Lower lobe of right lung (tissue), 2 donors: ENCODE measurements around the gene GLIPR1. TPM values are rescaled to one million over a fixed set of nuclear protein-coding genes. Genes with fewer than 3 reads are reported as not detected.

Experiments
- ATAC-seq, 2 donors: fragments of 200-7000 bp; cut with Tn5 transposase; one replicate each; pipeline ENCODE4 v1.9.1; 2020 to 2022; ENCODE audit warnings: mild to moderate bottlenecking in 2 of 2, moderate library complexity in 2 of 2
- DNase-seq: peaks from one replicate; pipeline ENCODE4 v3.0.0-alpha.2; 2020
- H3K27ac ChIP-seq: fragments of 200-600 bp; one replicate; pipeline ENCODE4 v1.8.0; 2022
- H3K27me3 ChIP-seq: fragments of 200-600 bp; one replicate; pipeline ENCODE4 v1.8.0; 2022; ENCODE audit warnings: low read depth
- H3K36me3 ChIP-seq: fragments of 200-600 bp; one replicate; pipeline ENCODE4 v1.8.0; 2022; ENCODE audit warnings: mild to moderate bottlenecking
- H3K4me1 ChIP-seq: fragments of 200-600 bp; one replicate; pipeline ENCODE4 v1.8.0; 2022
- H3K4me3 ChIP-seq: fragments of 200-600 bp; one replicate; pipeline ENCODE4 v1.8.0; 2022; ENCODE audit warnings: mild to moderate bottlenecking
- H3K9me3 ChIP-seq: fragments of 200-600 bp; one replicate; pipeline ENCODE4 v1.8.0; 2022
- intact Hi-C: fragments of 100-400 bp; cut with DNase I; formaldehyde crosslinking; loops from one replicate; pipeline ENCODE4 v1.11.0; 2022
- total RNA-seq: library from RNA; stranded (reverse); fragmentation: NEBNext Ultra II Directional; extraction: Animal tissue kit (Norgen Biotek cat#: 25700); gene quantifications from one replicate; pipeline ENCODE4 v1.2.1, GENCODE V29; 2021
- TF ChIP-seq, protein P1 (sequence below): fragments of 200-600 bp; IDR thresholded peaks from one replicate; pipeline ENCODE4 v1.8.0; 2022; ENCODE audit warnings: antibody characterized with exemption, mild to moderate bottlenecking
- donor health status: DM: no; HTN: yes; CAD: no; lungs with severe emphysema.

Gene GLIPR1
- total RNA-seq, 1 donor from 2014 or later, result 52.0 TPM

DNA sequence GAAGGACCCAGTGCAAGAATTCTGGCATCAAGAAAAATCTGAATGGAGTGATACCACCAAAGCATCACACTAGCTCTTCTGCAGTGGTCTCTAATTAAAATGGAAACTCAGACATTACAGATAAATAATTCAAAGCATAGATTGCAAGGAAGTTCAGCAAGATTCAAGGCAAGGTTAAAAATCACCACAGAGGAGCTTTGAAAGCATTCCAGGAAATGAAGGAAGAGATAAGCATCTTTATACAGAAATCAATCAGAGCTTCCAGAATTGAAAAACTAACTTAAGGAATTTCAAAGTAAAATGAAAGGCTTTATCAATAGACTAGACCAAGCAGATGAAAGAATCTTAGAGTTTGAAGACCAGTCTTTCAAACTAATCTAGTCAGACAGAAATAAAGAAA is 20.4 kb upstream of the GLIPR1 start:
- Histone ChIP-seq H3K27ac (no peak overlapping the region), H3K4me1 (no peaks in the 10 kb centered on the region), H3K4me3 (no peak overlapping the region), H3K36me3 (no peaks in the 10 kb centered on the region), H3K9me3 (peaks cover 12% of the 10 kb centered on the region), H3K27me3 (no peaks in the 10 kb centered on the region)
- TF ChIP-seq, protein P1, sequence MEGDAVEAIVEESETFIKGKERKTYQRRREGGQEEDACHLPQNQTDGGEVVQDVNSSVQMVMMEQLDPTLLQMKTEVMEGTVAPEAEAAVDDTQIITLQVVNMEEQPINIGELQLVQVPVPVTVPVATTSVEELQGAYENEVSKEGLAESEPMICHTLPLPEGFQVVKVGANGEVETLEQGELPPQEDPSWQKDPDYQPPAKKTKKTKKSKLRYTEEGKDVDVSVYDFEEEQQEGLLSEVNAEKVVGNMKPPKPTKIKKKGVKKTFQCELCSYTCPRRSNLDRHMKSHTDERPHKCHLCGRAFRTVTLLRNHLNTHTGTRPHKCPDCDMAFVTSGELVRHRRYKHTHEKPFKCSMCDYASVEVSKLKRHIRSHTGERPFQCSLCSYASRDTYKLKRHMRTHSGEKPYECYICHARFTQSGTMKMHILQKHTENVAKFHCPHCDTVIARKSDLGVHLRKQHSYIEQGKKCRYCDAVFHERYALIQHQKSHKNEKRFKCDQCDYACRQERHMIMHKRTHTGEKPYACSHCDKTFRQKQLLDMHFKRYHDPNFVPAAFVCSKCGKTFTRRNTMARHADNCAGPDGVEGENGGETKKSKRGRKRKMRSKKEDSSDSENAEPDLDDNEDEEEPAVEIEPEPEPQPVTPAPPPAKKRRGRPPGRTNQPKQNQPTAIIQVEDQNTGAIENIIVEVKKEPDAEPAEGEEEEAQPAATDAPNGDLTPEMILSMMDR, result no peak
- intact Hi-C loops, result no loop called here
- ATAC-seq, result no peak
- no peak for DNase-seq

DNA sequence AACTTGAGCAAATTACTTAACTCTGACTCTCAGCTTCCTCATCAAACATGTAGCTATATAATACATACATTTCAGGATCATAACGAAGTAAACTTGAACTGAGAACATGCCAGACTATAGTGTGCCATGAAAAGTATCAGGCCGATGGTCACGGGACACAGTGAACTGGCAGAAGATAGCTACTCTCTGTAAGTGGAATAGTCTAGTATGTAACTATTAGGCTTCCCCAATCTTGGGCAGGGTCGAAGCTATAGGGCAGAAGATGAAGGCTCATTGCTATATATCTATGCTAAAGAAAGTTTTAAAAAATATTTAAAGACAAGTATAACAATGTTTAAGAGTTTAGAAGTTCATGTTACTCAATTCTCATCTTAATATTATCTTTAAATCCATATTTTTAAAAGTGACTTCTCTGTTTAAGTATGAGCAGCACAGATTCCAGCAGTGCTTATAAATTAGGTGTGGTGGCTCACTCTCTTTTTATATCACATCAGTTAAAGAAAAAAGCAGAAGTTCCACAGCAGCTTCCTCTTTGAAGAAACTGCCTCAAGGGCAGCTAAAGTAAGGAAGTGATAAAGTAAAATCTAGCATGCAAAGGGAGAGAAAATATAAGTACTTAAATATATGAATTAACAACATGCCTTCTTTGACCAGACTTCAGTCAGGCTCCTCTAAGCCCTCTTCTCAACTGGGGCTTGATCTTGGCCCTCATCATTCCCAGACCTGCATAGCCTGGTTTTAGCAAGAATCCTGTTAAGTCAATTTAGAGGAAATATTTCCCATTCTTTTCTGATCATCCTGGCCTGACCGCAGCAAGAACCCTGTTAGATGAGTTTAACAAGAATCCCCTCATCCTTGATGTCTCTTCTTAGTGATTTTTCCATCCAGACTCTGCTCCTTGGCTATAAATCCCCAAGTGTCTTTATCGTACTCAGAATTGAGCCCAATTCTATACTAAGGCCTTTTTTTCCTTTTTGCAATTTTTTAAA is 8.4 kb upstream of the GLIPR1 start:
- H3K4me3 ChIP-seq, result no peak overlapping the region
- ATAC-seq (peak; percentile 40 to 61), DNase-seq (no peak)
- no peaks in the 10 kb centered on the region for H3K36me3 ChIP-seq
- intact Hi-C loops, result no loop called here
- H3K27ac ChIP-seq, result peak overlapping the region; percentile 26
- TF ChIP-seq, protein P1, result no peak
- no peaks in the 10 kb centered on the region for H3K27me3 ChIP-seq
- no peaks in the 10 kb centered on the region for H3K4me1 ChIP-seq
- H3K9me3 ChIP-seq, result no peaks in the 10 kb centered on the region

DNA sequence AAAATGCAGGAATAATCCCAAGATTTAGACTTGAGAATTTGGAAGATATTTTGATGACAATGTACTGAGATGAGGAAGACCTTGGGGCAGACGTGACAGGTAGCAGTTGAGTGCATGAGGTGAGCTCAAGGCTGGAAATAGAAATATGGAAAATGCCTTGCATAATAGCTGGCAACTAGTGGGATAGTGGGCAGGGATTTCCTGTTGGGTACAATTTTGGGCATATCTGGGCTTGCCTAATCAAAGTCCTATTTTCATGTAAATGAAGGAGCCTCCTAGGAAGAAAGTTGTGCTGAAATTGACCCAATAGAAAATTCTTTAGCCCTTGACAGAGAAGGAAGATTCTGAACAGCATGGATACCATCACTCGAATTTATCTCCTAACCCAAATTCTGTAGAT is 6.4 kb upstream of the GLIPR1 start:
- no peak for DNase-seq
- Histone ChIP-seq H3K9me3 (no peaks in the 10 kb centered on the region), H3K36me3 (no peaks in the 10 kb centered on the region), H3K27ac (no peak overlapping the region), H3K4me3 (no peak overlapping the region), H3K4me1 (peaks cover 5% of the 10 kb centered on the region), H3K27me3 (no peaks in the 10 kb centered on the region)
- no peak for ATAC-seq
- intact Hi-C loops, result no loop called here
- TF ChIP-seq, protein P1, result no peak

DNA sequence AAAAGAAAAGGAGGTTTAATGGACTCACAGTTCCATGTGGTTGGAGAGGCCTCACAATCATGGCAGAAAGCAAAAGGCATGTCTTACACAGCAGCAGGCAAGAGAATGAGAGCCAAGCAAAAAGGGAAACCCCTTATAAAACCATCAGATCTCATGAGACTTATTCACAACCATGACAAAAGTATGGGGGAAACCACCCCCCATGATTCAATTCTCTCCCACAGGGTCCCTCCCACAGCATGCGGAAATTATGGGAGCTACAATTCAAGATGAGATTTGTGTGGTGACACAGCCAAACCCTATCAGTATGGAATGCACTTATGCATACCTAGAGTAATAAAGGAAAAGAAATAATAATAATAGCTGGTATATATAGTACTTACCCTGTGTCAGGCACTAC is 4.5 kb upstream of the GLIPR1 start:
- no peak overlapping the region for H3K4me3 ChIP-seq
- TF ChIP-seq, protein P1, result no peak
- no peaks in the 10 kb centered on the region for H3K9me3 ChIP-seq

DNA sequence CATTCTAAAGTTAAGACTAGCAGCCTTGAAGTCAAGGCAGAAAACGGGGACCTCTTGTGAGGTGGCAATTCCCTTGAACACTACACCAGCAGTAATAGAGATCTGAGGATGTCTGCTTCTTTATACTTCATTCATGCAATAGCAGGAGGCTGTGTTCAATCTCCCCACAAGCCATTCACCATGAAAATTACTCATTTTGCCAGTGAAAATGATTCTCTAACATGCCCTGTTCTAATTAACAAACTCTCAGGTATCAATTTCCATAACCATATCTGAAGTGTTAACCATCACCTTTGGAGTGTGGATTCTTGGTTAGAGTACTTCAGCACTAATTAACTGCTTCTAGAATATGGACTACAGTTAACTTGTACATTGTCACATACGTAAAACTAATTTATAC is 3.4 kb upstream of the GLIPR1 start:
- peaks cover 14% of the 10 kb centered on the region for H3K4me1 ChIP-seq
- ATAC-seq (no peak), DNase-seq (no peak)
- no peaks in the 10 kb centered on the region for H3K9me3 ChIP-seq
- H3K4me3 ChIP-seq, result no peak overlapping the region
- TF ChIP-seq, protein P1, result no peak
- no peaks in the 10 kb centered on the region for H3K36me3 ChIP-seq
- H3K27me3 ChIP-seq, result no peaks in the 10 kb centered on the region
- intact Hi-C loops, result no loop called here
- no peak overlapping the region for H3K27ac ChIP-seq

More for the DNA sequence above, 4.5 kb upstream of the GLIPR1 start:
- intact Hi-C loops, result no loop called here
- no peaks in the 10 kb centered on the region for H3K27me3 ChIP-seq
- H3K4me1 ChIP-seq, result peaks cover 13% of the 10 kb centered on the region
- DNase-seq (no peak), ATAC-seq (no peak)
- no peak overlapping the region for H3K27ac ChIP-seq
- no peaks in the 10 kb centered on the region for H3K36me3 ChIP-seq
